ENCODE data around the gene CCT6B. TPM values are rescaled to one million over a fixed set of nuclear protein-coding genes. Genes with fewer than 3 reads are reported as not detected.

The CCT6B gene
- total RNA-seq, 1 donor from 2014 or later, result 3.1 TPM

DNA sequence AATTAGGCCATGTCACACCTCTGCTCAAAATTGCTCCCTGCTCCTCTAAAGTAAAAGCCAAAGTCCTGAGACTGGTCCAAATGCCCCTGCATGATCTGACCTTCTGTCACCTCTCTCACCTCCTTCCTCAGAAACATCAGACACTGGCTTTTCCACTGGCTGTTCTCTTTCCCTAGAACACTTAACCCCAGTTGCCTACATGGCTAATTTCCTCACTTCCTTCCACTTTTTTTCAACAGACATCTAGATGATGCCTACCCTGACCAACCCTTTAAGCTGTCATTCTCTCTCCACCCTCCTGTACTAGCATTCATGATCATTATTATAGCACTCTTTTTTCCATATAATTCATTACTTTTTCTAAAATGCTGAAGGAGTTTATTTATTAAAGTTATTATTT lies 31.0 kb downstream of the CCT6B start:
- Histone ChIP-seq H3K27me3 (ENCODE audit: control insufficient read depth in 3 of 3, insufficient read depth in 3 of 3, low read length in 3 of 3) (no peaks in the 10 kb centered on the region), H3K4me1 (ENCODE audit: control insufficient read depth in 3 of 3, insufficient read depth in 3 of 3, low read length in 3 of 3) (no peaks in the 10 kb centered on the region), H3K9me3 (ENCODE audit: control insufficient read depth in 3 of 3, low read length in 3 of 3) (no peaks in the 10 kb centered on the region), H3K9ac (ENCODE audit: low read depth in 1 of 3, low read length in 3 of 3) (no peak overlapping the region), H3K27ac (ENCODE audit: low read depth, low read length) (no peak overlapping the region), H3K4me3 (ENCODE audit: low read length in 3 of 3) (no peak overlapping the region), H3K36me3 (ENCODE audit: control insufficient read depth in 3 of 3, insufficient read depth in 3 of 3, low read length in 3 of 3) (peaks cover 0 to 3% (median 0%) of the 10 kb centered on the region in 3 donors)

DNA sequence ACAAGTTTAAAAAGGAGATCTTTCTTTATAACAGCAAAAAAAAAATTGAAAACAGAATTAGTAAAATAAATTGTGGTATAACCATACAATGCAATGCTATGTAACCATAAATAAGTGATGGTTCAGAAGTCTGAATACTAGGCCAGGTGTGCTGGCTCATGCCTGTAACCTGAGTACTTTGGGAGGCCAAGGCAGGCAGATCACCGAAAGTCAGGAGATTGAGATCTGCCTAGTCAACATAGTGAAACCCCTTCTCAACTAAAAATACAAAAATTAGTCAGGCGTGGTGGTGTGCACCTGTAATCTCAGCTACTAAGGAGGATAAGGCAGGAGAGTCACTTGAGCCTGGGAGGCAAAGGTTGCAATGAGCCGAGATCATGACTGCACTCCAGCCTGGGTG lies 34.6 kb downstream of the CCT6B start:
- Histone ChIP-seq H3K9me3 (ENCODE audit: control insufficient read depth in 3 of 3, low read length in 3 of 3) (no peaks in the 10 kb centered on the region), H3K4me1 (ENCODE audit: control insufficient read depth in 3 of 3, insufficient read depth in 3 of 3, low read length in 3 of 3) (no peaks in the 10 kb centered on the region), H3K9ac (ENCODE audit: low read depth in 1 of 3, low read length in 3 of 3) (no peak overlapping the region), H3K36me3 (ENCODE audit: control insufficient read depth in 3 of 3, insufficient read depth in 3 of 3, low read length in 3 of 3) (peaks cover 0 to 3% (median 0%) of the 10 kb centered on the region in 3 donors), H3K27me3 (ENCODE audit: control insufficient read depth in 3 of 3, insufficient read depth in 3 of 3, low read length in 3 of 3) (no peaks in the 10 kb centered on the region), H3K27ac (ENCODE audit: low read depth, low read length) (no peak overlapping the region), H3K4me3 (ENCODE audit: low read length in 3 of 3) (no peak overlapping the region)

DNA sequence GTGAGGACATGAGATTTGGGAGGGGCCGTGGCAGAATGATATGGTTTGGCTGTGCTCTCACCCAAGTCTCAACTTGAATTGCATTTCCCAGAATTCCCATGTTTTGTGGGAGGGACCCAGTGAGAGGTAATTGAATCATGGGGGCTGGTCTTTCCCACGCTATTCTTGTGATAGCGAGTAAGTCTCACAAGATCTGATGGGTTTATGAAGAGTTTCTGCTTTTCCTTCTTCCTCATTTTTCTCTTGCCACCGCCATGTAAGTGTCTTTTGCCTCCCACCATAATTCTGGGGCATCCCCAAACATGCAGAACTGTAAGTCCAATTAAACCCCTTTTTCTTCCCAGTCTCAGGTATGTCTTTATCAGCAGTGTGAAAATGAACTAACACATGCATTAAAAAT lies 40.6 kb downstream of the CCT6B start:
- Histone ChIP-seq H3K9me3 (ENCODE audit: control insufficient read depth in 3 of 3, low read length in 3 of 3) (no peaks in the 10 kb centered on the region), H3K4me3 (ENCODE audit: low read length in 3 of 3) (no peak overlapping the region), H3K27ac (ENCODE audit: low read depth, low read length) (no peak overlapping the region), H3K27me3 (ENCODE audit: control insufficient read depth in 3 of 3, insufficient read depth in 3 of 3, low read length in 3 of 3) (no peaks in the 10 kb centered on the region), H3K36me3 (ENCODE audit: control insufficient read depth in 3 of 3, insufficient read depth in 3 of 3, low read length in 3 of 3) (no peaks in the 10 kb centered on the region), H3K4me1 (ENCODE audit: control insufficient read depth in 3 of 3, insufficient read depth in 3 of 3, low read length in 3 of 3) (peaks cover 2 to 8% (median 5%) of the 10 kb centered on the region in 3 donors), H3K9ac (ENCODE audit: low read depth in 1 of 3, low read length in 3 of 3) (no peak overlapping the region)

DNA sequence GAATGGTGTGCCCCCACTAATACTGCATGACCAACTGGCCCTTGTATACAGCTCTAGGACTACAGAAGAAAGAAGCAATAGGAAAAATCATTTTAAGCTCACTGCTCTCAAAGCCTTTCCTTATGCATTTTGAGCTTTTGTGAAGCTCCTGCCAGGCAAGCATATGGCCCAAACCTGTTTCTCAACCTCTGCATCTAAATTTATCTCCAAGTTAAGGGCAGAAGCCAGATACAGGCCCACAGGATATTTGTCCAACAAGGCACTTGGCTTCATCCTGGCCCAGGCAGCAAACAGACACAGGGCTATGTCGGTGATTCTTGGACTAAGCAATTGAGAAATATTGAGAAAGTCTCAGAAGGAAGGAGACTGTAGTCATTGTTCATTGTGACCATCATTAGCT lies 43.9 kb downstream of the CCT6B start:
- H3K9me3 ChIP-seq (ENCODE audit: control insufficient read depth in 3 of 3, low read length in 3 of 3), result no peaks in the 10 kb centered on the region

DNA sequence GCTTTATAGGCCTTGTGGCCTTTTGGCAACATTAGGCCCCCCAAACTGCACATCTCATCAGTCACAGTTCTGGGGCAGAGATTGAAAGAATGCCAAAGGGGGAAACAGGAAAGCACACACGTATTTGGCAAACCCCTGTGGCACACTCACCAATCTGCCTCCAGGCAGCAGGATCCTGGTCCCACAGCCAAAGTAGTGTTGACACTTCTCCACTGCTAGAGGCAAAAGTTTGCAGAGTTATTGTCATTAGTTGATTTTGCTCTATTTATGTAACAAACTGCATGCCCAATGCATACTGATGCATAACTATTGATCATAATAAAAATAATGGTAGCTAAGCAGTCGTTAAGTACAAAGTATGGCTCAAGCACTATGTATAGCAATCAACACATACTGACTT lies 45.1 kb downstream of the CCT6B start:
- Histone ChIP-seq H3K9ac (ENCODE audit: low read depth in 1 of 3, low read length in 3 of 3) (no peak overlapping the region), H3K36me3 (ENCODE audit: control insufficient read depth in 3 of 3, insufficient read depth in 3 of 3, low read length in 3 of 3) (peaks cover 0 to 2% (median 0%) of the 10 kb centered on the region in 3 donors), H3K27ac (ENCODE audit: low read depth, low read length) (no peak overlapping the region), H3K9me3 (ENCODE audit: control insufficient read depth in 3 of 3, low read length in 3 of 3) (no peaks in the 10 kb centered on the region), H3K4me1 (ENCODE audit: control insufficient read depth in 3 of 3, insufficient read depth in 3 of 3, low read length in 3 of 3) (peaks cover 2 to 8% (median 5%) of the 10 kb centered on the region in 3 donors), H3K27me3 (ENCODE audit: control insufficient read depth in 3 of 3, insufficient read depth in 3 of 3, low read length in 3 of 3) (no peaks in the 10 kb centered on the region), H3K4me3 (ENCODE audit: low read length in 3 of 3) (no peak overlapping the region)

More for the DNA sequence above, 43.9 kb downstream of the CCT6B start:
- Histone ChIP-seq H3K9ac (ENCODE audit: low read depth in 1 of 3, low read length in 3 of 3) (no peak overlapping the region), H3K4me3 (ENCODE audit: low read length in 3 of 3) (no peak overlapping the region), H3K27me3 (ENCODE audit: control insufficient read depth in 3 of 3, insufficient read depth in 3 of 3, low read length in 3 of 3) (no peaks in the 10 kb centered on the region), H3K4me1 (ENCODE audit: control insufficient read depth in 3 of 3, insufficient read depth in 3 of 3, low read length in 3 of 3) (peaks cover 2 to 8% (median 5%) of the 10 kb centered on the region in 3 donors), H3K27ac (ENCODE audit: low read depth, low read length) (no peak overlapping the region), H3K36me3 (ENCODE audit: control insufficient read depth in 3 of 3, insufficient read depth in 3 of 3, low read length in 3 of 3) (peaks cover 0 to 2% (median 0%) of the 10 kb centered on the region in 3 donors)

DNA sequence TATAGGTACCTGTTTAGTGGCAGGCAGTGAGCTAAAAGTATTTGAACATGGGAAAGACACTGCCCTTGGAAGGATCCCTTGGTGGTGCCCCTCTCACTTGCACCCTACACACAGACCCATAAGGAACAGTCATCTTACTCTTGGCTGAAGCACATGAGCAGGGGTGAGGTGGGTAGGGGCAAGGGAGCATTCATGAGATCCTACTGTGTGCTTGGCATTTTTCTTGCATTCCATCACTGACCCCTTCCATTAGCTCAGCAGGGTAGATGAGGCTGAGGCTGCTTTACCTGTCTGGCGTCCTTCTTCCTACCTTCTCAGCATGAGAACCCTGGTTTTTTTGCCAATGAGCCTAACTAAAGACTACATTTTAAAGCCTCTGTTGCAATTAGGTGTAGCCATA lies 48.3 kb downstream of the CCT6B start:
- H3K4me1 ChIP-seq (ENCODE audit: control insufficient read depth in 3 of 3, insufficient read depth in 3 of 3, low read length in 3 of 3), result peaks cover 2 to 8% (median 5%) of the 10 kb centered on the region in 3 donors
- H3K27me3 ChIP-seq (ENCODE audit: control insufficient read depth in 3 of 3, insufficient read depth in 3 of 3, low read length in 3 of 3), result no peaks in the 10 kb centered on the region
- no peak overlapping the region for H3K9ac ChIP-seq (ENCODE audit: low read depth in 1 of 3, low read length in 3 of 3)
- H3K36me3 ChIP-seq (ENCODE audit: control insufficient read depth in 3 of 3, insufficient read depth in 3 of 3, low read length in 3 of 3), result peaks cover 0 to 2% (median 0%) of the 10 kb centered on the region in 3 donors
- H3K4me3 ChIP-seq (ENCODE audit: low read length in 3 of 3), result no peak overlapping the region
- H3K9me3 ChIP-seq (ENCODE audit: control insufficient read depth in 3 of 3, low read length in 3 of 3), result no peaks in the 10 kb centered on the region
- H3K27ac ChIP-seq (ENCODE audit: low read depth, low read length), result no peak overlapping the region

DNA sequence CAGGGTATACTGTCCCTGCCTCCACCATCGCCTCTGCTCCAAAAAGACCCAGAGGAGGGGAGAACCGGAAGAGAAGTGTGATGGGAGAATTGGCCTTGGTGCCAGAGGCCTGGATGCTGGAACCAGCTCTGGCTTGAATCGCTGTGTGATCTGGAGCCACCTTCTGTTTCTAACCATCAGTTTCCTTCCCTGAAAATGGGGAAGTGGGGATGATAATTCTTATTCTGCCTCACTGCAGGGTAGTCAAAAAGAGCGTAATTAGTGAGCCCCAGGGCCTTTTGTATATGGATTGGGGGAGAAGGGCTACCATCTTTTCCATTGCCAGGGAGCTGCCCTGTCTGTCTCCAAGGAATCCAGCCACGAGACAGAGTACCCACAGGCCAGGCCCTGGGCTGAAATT lies 52.2 kb downstream of the CCT6B start:
- Histone ChIP-seq H3K27me3 (ENCODE audit: control insufficient read depth in 3 of 3, insufficient read depth in 3 of 3, low read length in 3 of 3) (no peaks in the 10 kb centered on the region), H3K36me3 (ENCODE audit: control insufficient read depth in 3 of 3, insufficient read depth in 3 of 3, low read length in 3 of 3) (peaks cover 0 to 2% (median 0%) of the 10 kb centered on the region in 3 donors), H3K9me3 (ENCODE audit: control insufficient read depth in 3 of 3, low read length in 3 of 3) (no peaks in the 10 kb centered on the region), H3K27ac (ENCODE audit: low read depth, low read length) (no peak overlapping the region), H3K4me1 (ENCODE audit: control insufficient read depth in 3 of 3, insufficient read depth in 3 of 3, low read length in 3 of 3) (no peaks in the 10 kb centered on the region), H3K4me3 (ENCODE audit: low read length in 3 of 3) (no peak overlapping the region), H3K9ac (ENCODE audit: low read depth in 1 of 3, low read length in 3 of 3) (no peak overlapping the region)

DNA sequence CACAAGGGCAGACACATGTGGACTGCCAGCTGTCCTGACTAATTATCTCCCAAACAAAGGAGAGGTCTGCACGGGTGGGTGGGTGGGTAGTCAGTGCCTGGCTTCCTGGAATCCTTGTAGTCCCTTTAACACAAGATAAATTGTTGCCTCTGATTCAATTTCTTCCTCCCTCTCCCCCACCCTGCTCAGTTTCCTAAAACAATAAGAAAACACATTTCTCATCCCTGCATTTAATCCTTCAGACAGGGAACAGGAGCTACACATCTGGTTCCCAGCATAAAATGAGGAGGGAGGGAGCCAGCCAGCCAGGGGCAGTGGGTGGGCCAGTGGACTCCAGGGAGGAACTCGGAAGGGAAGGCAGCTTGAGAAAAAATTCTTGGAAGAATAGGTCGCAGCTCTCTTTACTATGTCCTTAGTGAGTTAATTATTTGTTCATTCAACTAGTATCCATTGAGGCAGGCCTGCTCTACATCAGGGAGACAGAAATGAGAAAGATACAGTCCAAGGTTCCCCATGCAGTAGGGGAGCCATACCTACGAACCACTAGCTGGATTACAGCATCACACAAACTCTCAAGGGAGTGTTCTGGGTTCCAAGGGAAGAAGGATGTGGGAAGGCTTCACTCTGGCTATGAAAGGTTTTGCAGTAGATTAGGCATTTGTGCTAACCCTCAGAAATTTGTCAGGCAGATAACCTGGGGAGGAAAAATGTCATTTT lies 58.3 kb downstream of the CCT6B start:
- no peak overlapping the region for H3K4me3 ChIP-seq (ENCODE audit: low read length in 3 of 3)

DNA sequence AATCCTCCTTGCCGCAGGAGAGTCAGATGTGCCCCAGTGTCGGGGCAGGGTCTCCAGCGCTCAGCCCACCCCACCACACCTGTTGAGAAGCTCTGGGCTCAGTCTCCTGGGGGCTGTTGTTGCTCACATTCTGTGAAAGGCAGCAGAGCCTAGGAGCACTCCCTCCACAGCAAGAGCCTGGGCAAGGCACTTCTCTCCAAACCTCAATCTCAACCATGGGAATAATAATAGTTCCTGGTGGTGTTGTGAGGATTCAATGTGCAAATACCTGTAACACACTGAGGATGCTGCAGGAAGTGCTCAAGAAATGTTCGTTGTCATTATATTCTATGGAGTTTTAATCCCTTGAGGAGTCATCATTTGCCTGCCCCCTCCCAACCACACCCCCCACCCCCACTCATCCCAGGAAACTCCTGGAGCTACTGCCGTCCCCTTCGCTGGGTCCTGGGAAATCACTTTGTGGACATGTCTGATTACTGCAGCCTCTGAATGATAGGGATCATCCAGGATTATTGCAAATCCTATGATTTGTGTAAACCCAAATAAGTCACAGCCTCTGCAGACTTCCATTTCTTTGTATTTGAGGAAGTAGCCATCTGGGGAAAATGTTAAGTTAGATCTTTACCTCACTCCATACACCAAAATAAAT lies 61.5 kb downstream of the CCT6B start:
- Histone ChIP-seq H3K9me3 (ENCODE audit: control insufficient read depth in 3 of 3, low read length in 3 of 3) (no peaks in the 10 kb centered on the region), H3K4me1 (ENCODE audit: control insufficient read depth in 3 of 3, insufficient read depth in 3 of 3, low read length in 3 of 3) (no peaks in the 10 kb centered on the region), H3K27ac (ENCODE audit: low read depth, low read length) (no peak overlapping the region), H3K4me3 (ENCODE audit: low read length in 3 of 3) (no peak overlapping the region), H3K9ac (ENCODE audit: low read depth in 1 of 3, low read length in 3 of 3) (no peak overlapping the region), H3K36me3 (ENCODE audit: control insufficient read depth in 3 of 3, insufficient read depth in 3 of 3, low read length in 3 of 3) (no peaks in the 10 kb centered on the region), H3K27me3 (ENCODE audit: control insufficient read depth in 3 of 3, insufficient read depth in 3 of 3, low read length in 3 of 3) (peaks cover 5 to 19% (median 14%) of the 10 kb centered on the region in 3 donors)

More for the DNA sequence above, 58.3 kb downstream of the CCT6B start:
- H3K27ac ChIP-seq (ENCODE audit: low read depth, low read length), result no peak overlapping the region
- H3K36me3 ChIP-seq (ENCODE audit: control insufficient read depth in 3 of 3, insufficient read depth in 3 of 3, low read length in 3 of 3), result no peaks in the 10 kb centered on the region
- no peaks in the 10 kb centered on the region for H3K4me1 ChIP-seq (ENCODE audit: control insufficient read depth in 3 of 3, insufficient read depth in 3 of 3, low read length in 3 of 3)
- peaks cover 0 to 4% (median 2%) of the 10 kb centered on the region in 3 donors for H3K27me3 ChIP-seq (ENCODE audit: control insufficient read depth in 3 of 3, insufficient read depth in 3 of 3, low read length in 3 of 3)
- no peaks in the 10 kb centered on the region for H3K9me3 ChIP-seq (ENCODE audit: control insufficient read depth in 3 of 3, low read length in 3 of 3)
- no peak overlapping the region for H3K9ac ChIP-seq (ENCODE audit: low read depth in 1 of 3, low read length in 3 of 3)

DNA sequence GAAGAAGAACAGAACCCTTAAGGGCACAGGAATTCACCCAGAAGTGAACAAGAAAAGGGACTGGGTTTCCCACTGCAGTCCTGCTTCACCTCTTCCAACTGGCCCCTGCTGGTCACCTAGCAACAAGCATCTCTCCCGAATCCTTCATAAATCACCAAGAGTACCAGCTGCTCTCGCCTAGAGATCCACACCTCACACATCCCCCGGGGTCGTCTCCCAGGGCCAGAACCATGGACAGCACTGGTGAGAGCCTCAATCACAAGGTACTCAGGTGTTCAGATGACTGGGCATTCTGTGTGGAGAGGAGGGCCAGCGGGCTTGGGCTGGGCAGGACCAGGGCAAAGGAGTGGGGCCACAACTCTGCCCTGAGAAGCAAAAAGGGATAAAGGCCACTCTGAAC lies 65.9 kb downstream of the CCT6B start:
- Histone ChIP-seq H3K27me3 (ENCODE audit: control insufficient read depth in 3 of 3, insufficient read depth in 3 of 3, low read length in 3 of 3) (peaks cover 5 to 25% (median 22%) of the 10 kb centered on the region in 3 donors), H3K9ac (ENCODE audit: low read depth in 1 of 3, low read length in 3 of 3) (no peak overlapping the region), H3K36me3 (ENCODE audit: control insufficient read depth in 3 of 3, insufficient read depth in 3 of 3, low read length in 3 of 3) (no peaks in the 10 kb centered on the region)

More for the DNA sequence above, 65.9 kb downstream of the CCT6B start:
- no peak overlapping the region for H3K4me3 ChIP-seq (ENCODE audit: low read length in 3 of 3)
- H3K27ac ChIP-seq (ENCODE audit: low read depth, low read length), result no peak overlapping the region
- H3K9me3 ChIP-seq (ENCODE audit: control insufficient read depth in 3 of 3, low read length in 3 of 3), result no peaks in the 10 kb centered on the region
- H3K4me1 ChIP-seq (ENCODE audit: control insufficient read depth in 3 of 3, insufficient read depth in 3 of 3, low read length in 3 of 3), result no peaks in the 10 kb centered on the region
